Activated CD8-positive, alpha-beta memory T cell treated with anti-CD3 and anti-CD28 coated beads, Interleukin-2, amount 10 ng/mL, durations not matched to agents 7 days and 5 days (primary cell): ENCODE data around the gene GDPD5. TPM values are rescaled to one million over a fixed set of nuclear protein-coding genes. Genes with fewer than 3 reads are reported as not detected.

Experiments
- total RNA-seq, 2 experiments: library from RNA; stranded (reverse); gene quantifications; one replicate each; pipeline ENCODE4 v1.2.3, GENCODE V29; 2021

The GDPD5 gene
- total RNA-seq, 2 experiments from 2014 or later = 11.3 to 33.9 TPM

Other genes with a start within 250 kb of the GDPD5 start
- gene ARRB1, start 174.3 kb downstream of the GDPD5 start, total RNA-seq = 10 to 100 TPM; 42.6 to 69.3 TPM
- gene RPS3, start 126.4 kb downstream of the GDPD5 start, total RNA-seq = 1,000 to 10,000 TPM; 2,848 to 3,262 TPM
- under 1 TPM in 1 of 2 experiments, not detected in 1; 0.47 TPM for gene KLHL35, start 92.7 kb downstream of the GDPD5 start, total RNA-seq
- gene SERPINH1, start 36.3 kb upstream of the GDPD5 start, total RNA-seq = 10 to 100 TPM in 1 of 2 experiments, 1 to 10 TPM in 1; 8.1 to 10.6 TPM
- under 1 TPM; 0.30 to 0.70 TPM for gene MAP6, start 143.1 kb upstream of the GDPD5 start, total RNA-seq
- not detected for gene MOGAT2, start 191.9 kb upstream of the GDPD5 start, total RNA-seq
- 1 to 10 TPM; 1.5 to 1.8 TPM for gene DGAT2, start 242.8 kb upstream of the GDPD5 start, total RNA-seq